ENCODE results near the gene OR1C1. TPM values are rescaled to one million over a fixed set of nuclear protein-coding genes. Genes with fewer than 3 reads are reported as not detected.

Gene OR1C1
- total RNA-seq, 1 experiment from 2014 or later = not detected

DNA sequence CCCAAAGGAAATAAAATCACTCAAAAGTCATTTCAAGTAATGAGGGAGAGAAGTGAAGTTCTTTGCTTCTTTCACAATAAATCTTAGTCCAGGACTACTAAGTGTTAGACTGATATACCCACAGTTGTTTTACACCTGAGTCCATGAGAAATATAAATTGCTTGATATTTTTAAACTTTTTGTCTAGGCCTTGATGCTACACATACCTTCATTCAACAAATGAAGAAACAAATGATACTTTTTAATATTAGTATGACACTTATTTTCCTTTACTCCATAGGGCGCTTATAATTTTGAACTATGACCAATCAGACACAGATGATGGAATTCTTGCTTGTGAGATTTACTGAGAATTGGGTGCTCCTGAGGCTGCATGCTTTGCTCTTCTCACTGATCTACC is 22.0 kb downstream of the OR1C1 start, which contains the start of gene OR14K1:
Gene OR14K1, plus strand, starts transcription at position 301 of the 400 bp plus-strand sequence. Its CDS starts 0 bp downstream, at position 301.
- DNase-seq = no peak
- Histone ChIP-seq H3K14ac (ENCODE audit: insufficient read depth, low read length) (no peak within 1 kb of the TSS), H3K79me1 (ENCODE audit: insufficient read depth, low read depth, low read length, poor library complexity, severe bottlenecking) (no peaks in the 10 kb centered on the region), H3K56ac (ENCODE audit: insufficient read length, low read depth, low read length) (no peak within 1 kb of the TSS), H2BK20ac (ENCODE audit: low read depth, low read length, poor library complexity, severe bottlenecking) (no peak within 1 kb of the TSS), H4K8ac (replicated peaks; ENCODE audit: insufficient read length, low read depth, low read length) (no peak within 1 kb of the TSS), H2AFZ (ENCODE audit: low read length) (no peak within 1 kb of the TSS), H2BK12ac (ENCODE audit: insufficient read length, low read depth, low read length) (no peak within 1 kb of the TSS), H3K4me1 (ENCODE audit: insufficient read depth, low read length) (no peaks in the 10 kb centered on the region), H2BK15ac (ENCODE audit: low read depth, low read length) (no peak within 1 kb of the TSS), H3K23ac (ENCODE audit: insufficient read length, low read depth, low read length) (no peak within 1 kb of the TSS), H3K4ac (ENCODE audit: low read depth, low read length) (no peak within 1 kb of the TSS), H3K9me3 (ENCODE audit: control insufficient read depth, low read depth, low read length) (peaks cover 26% of the 10 kb centered on the region), H3K27ac (ENCODE audit: insufficient read length, low read depth, low read length) (no peak within 1 kb of the TSS), H4K5ac (ENCODE audit: insufficient read length, low read depth, low read length) (no peak within 1 kb of the TSS), H3K18ac (ENCODE audit: insufficient read length, low read depth, low read length) (no peak within 1 kb of the TSS), H4K20me1 (ENCODE audit: control insufficient read depth, insufficient read depth, insufficient read length) (no peaks in the 10 kb centered on the region), H3K27me3 (ENCODE audit: insufficient read depth, low read length) (no peaks in the 10 kb centered on the region; the same call in 1 of the 2 replicates), H2BK5ac (ENCODE audit: insufficient read length, low read length) (no peak within 1 kb of the TSS), H3K9ac (ENCODE audit: extremely low read depth, insufficient read length, low read length) (no peak within 1 kb of the TSS), H3K4me2 (ENCODE audit: insufficient read depth, insufficient read length, low read length) (no peak within 1 kb of the TSS), H4K91ac (ENCODE audit: insufficient read length, low read depth, low read length) (no peak within 1 kb of the TSS), H2BK120ac (ENCODE audit: low read depth, low read length, poor library complexity, severe bottlenecking) (no peak within 1 kb of the TSS), H3K79me2 (ENCODE audit: insufficient read depth, low read length) (no peaks in the 10 kb centered on the region), H3K23me2 (ENCODE audit: insufficient read length, low read depth, low read length, poor library complexity, severe bottlenecking) (no peaks in the 10 kb centered on the region), H2AK5ac (ENCODE audit: insufficient read length, low read length) (no peak within 1 kb of the TSS), H3T11ph (ENCODE audit: low read length) (no peak within 1 kb of the TSS)
- H3K27ac Mint-ChIP-seq = no peak within 1 kb of the TSS; a peak in 1 of 7 replicates
- TF ChIP-seq, protein P1, sequence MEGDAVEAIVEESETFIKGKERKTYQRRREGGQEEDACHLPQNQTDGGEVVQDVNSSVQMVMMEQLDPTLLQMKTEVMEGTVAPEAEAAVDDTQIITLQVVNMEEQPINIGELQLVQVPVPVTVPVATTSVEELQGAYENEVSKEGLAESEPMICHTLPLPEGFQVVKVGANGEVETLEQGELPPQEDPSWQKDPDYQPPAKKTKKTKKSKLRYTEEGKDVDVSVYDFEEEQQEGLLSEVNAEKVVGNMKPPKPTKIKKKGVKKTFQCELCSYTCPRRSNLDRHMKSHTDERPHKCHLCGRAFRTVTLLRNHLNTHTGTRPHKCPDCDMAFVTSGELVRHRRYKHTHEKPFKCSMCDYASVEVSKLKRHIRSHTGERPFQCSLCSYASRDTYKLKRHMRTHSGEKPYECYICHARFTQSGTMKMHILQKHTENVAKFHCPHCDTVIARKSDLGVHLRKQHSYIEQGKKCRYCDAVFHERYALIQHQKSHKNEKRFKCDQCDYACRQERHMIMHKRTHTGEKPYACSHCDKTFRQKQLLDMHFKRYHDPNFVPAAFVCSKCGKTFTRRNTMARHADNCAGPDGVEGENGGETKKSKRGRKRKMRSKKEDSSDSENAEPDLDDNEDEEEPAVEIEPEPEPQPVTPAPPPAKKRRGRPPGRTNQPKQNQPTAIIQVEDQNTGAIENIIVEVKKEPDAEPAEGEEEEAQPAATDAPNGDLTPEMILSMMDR (conservative IDR thresholded peaks at IDR 0.05) = no peak
- H3K36me3 Mint-ChIP-seq (ENCODE audit: insufficient read depth in 1 of 3, low read depth in 3 of 3) = peaks cover 0 to 2% (median 0%) of the 10 kb centered on the region in 3 experiments; a peak in 1 of 7 replicates
- no peak within 1 kb of the TSS for H3K4me3 Mint-ChIP-seq
- peaks cover 28 to 60% of the 10 kb centered on the region in 2 experiments for H3K9me3 Mint-ChIP-seq
- H3K27me3 Mint-ChIP-seq (ENCODE audit: low read depth) = no peaks in the 10 kb centered on the region; the same call in 1 of the 2 replicates
- WGBS (ENCODE audit: extremely low coverage, insufficient read length, low lambda C conversion rate) = no CpG with 5 or more reads among the region's 1 CpG
- H3K4me1 Mint-ChIP-seq = no peaks in the 10 kb centered on the region

Data from H9 (cell line).